Activated T-cell treated with anti-CD3 and anti-CD28 coated beads, Interleukin-2, amount 50 U/mL, for 72 hours (primary cell): ENCODE data around the gene CACNA1D. TPM values are rescaled to one million over a fixed set of nuclear protein-coding genes. Genes with fewer than 3 reads are reported as not detected.
A peak's percentile ranks its signal among the peaks of the same experiment; 100 is the strongest.

Experiments used
- ATAC-seq, 2 donors: fragments of 150-1000 bp; cut with Tn5 transposase; replicated peaks in 1 of 2; 2 replicates each; pipeline ENCODE4 v1.10.0; 2021; ENCODE audit warnings: moderate library complexity in 2 of 2, mild to moderate bottlenecking in 1 of 2
- DNase-seq, 2 donors: peaks; one replicate each; pipeline ENCODE4 v3.0.0; 2021 to 2022; ENCODE audit warnings: mixed read lengths in 1 of 2
- H3K27ac Mint-ChIP-seq: one replicate; pipeline ENCODE4 v1.8.0; 2022; ENCODE audit warnings: mild to moderate bottlenecking, moderate library complexity, mixed read lengths
- H3K27me3 Mint-ChIP-seq: one replicate; pipeline ENCODE4 v1.8.0; 2022; ENCODE audit warnings: low read depth, mixed read lengths
- H3K36me3 Mint-ChIP-seq, 2 donors: one replicate each; pipeline ENCODE4 v1.8.0; 2022; ENCODE audit warnings: mixed read lengths in 2 of 2, mild to moderate bottlenecking in 1 of 2; ENCODE audit not compliant: insufficient read depth in 2 of 2
- H3K4me1 Mint-ChIP-seq: one replicate; pipeline ENCODE4 v1.8.0; 2022; ENCODE audit warnings: low read depth, mixed read lengths
- H3K4me3 Mint-ChIP-seq, 2 donors: one replicate each; pipeline ENCODE4 v1.8.0; 2022; ENCODE audit warnings: mild to moderate bottlenecking in 2 of 2, mixed read lengths in 2 of 2, moderate library complexity in 2 of 2
- H3K9me3 Mint-ChIP-seq, 2 donors: one replicate each; pipeline ENCODE4 v1.8.0; 2022; ENCODE audit warnings: mixed read lengths in 2 of 2
- total RNA-seq, 2 donors: library from RNA; stranded (reverse); gene quantifications; one replicate each; pipeline ENCODE4 v1.2.3, GENCODE V29; 2022

CACNA1D gene
- total RNA-seq, 2 donors from 2014 or later = 0.82 to 1.9 TPM

- Mint-ChIP-seq H3K27ac (no peak overlapping the region), H3K27me3 (peaks cover 21% of the 10 kb centered on the region), H3K36me3 (no peaks in the 10 kb centered on the region), H3K4me3 (peak overlapping the region in 1 of 2 donors; percentile 20), H3K9me3 (no peaks in the 10 kb centered on the region), H3K4me1 (peaks cover 21% of the 10 kb centered on the region)
- DNase-seq = peak; percentile 23 to 37
- peak; percentile 58 to 73 for ATAC-seq
Observed at GRCh38 chr3:53744351-53744750, 249.9 kb downstream of the CACNA1D start.

DNA sequence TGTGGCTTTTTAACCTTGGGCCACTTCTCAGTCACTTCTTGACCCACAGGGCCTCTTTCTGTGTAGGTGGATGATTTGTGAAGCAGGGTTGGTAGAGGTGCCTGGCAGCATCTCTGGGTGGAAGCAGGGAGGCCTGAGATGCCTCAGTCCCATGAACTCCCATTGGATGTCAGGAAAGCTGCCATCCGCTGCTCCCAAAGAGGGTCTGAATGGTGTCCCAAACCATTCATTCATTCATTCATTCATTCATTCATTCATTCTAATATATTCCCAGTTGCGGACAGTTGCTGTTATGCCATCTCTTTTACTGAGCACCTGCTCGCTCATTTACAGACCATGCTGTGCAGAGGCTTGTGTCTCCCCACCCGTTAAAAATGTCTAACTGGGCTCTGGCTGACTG lies 253.1 kb downstream of the CACNA1D start:
- DNase-seq (no peak), ATAC-seq (no peak)
- H3K27me3 Mint-ChIP-seq = peaks cover 7% of the 10 kb centered on the region
- peaks cover 26% of the 10 kb centered on the region for H3K4me1 Mint-ChIP-seq
- H3K27ac Mint-ChIP-seq = no peak overlapping the region
- H3K36me3 Mint-ChIP-seq = no peaks in the 10 kb centered on the region
- H3K9me3 Mint-ChIP-seq = no peaks in the 10 kb centered on the region
- H3K4me3 Mint-ChIP-seq = no peak overlapping the region

GRCh38 chr3:53748512-53749271 lies 254.3 kb downstream of the CACNA1D start:
- H3K4me1 Mint-ChIP-seq = peaks cover 37% of the 10 kb centered on the region
- no peaks in the 10 kb centered on the region for H3K36me3 Mint-ChIP-seq
- ATAC-seq (no peak), DNase-seq (no peak)
- H3K4me3 Mint-ChIP-seq = peak overlapping the region; percentile 18 to 53
- peak overlapping the region; percentile 78 for H3K27ac Mint-ChIP-seq
- H3K9me3 Mint-ChIP-seq = no peaks in the 10 kb centered on the region
- peaks cover 7% of the 10 kb centered on the region for H3K27me3 Mint-ChIP-seq

- H3K27ac Mint-ChIP-seq = peak overlapping the region; percentile 78
- peak in 1 of 2 donors; percentile 23 for DNase-seq
- peak overlapping the region in 1 of 2 donors; percentile 29 for H3K4me3 Mint-ChIP-seq
- peaks cover 5% of the 10 kb centered on the region for H3K27me3 Mint-ChIP-seq
- no peaks in the 10 kb centered on the region for H3K9me3 Mint-ChIP-seq
- ATAC-seq = peak; percentile 34 to 64
- peaks cover 44% of the 10 kb centered on the region for H3K4me1 Mint-ChIP-seq
- no peaks in the 10 kb centered on the region for H3K36me3 Mint-ChIP-seq
Observed at GRCh38 chr3:53749448-53749847, 255.0 kb downstream of the CACNA1D start.

- no peaks in the 10 kb centered on the region for H3K9me3 Mint-ChIP-seq
- H3K36me3 Mint-ChIP-seq = no peaks in the 10 kb centered on the region
- peak overlapping the region; percentile 41 to 66 for H3K4me3 Mint-ChIP-seq
- H3K27ac Mint-ChIP-seq = peak overlapping the region; percentile 82
- peak in 1 of 2 donors; percentile 18 for DNase-seq
- peak in 1 of 2 donors; percentile 45 for ATAC-seq
- peaks cover 51% of the 10 kb centered on the region for H3K4me1 Mint-ChIP-seq
- H3K27me3 Mint-ChIP-seq = peaks cover 12% of the 10 kb centered on the region
Observed at GRCh38 chr3:53750253-53751210, 256.1 kb downstream of the CACNA1D start.

DNA sequence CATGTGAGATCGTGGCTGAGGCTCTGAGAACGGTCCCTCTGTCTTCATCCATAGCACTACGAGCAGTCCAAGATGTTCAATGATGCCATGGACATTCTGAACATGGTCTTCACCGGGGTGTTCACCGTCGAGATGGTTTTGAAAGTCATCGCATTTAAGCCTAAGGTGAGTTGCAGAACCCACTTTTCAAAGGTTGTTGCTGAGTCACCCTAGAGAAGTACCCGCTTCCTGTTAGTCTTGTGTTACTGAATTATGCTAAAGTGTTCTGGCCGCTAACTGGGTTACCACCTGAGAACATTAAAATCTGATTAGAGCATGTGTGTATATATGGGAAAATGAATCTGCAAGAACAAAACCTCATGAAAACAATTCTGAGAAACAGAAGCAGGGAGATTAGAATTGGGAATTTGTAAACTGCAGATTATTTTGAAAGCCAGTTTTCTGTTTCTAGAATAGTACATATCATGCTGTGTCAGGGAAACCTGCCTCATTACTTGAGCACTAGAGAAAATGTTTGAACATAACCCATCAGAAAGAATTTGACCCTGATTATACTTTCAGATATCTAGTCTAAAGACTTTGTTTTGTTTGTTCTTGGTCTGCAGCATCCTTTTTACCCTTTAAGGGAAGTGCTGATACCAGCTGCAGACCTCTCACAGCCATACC lies 259.2 kb downstream of the CACNA1D start:
- peak; percentile 17 to 30 for DNase-seq
- Mint-ChIP-seq H3K4me1 (peaks cover 40% of the 10 kb centered on the region), H3K27me3 (peaks cover 17% of the 10 kb centered on the region), H3K4me3 (peak overlapping the region; percentile 27 to 53), H3K27ac (peak overlapping the region; percentile 47), H3K36me3 (no peaks in the 10 kb centered on the region), H3K9me3 (no peaks in the 10 kb centered on the region)
- peak; percentile 77 to 81 for ATAC-seq

GRCh38 chr3:53754325-53754724 lies 259.9 kb downstream of the CACNA1D start:
- Mint-ChIP-seq H3K4me1 (peaks cover 35% of the 10 kb centered on the region), H3K36me3 (no peaks in the 10 kb centered on the region), H3K27ac (peak overlapping the region; percentile 47), H3K27me3 (peaks cover 17% of the 10 kb centered on the region), H3K9me3 (no peaks in the 10 kb centered on the region), H3K4me3 (peak overlapping the region in 1 of 2 donors; percentile 53)
- DNase-seq = no peak
- no peak for ATAC-seq

GRCh38 chr3:53758846-53759245 lies 264.4 kb downstream of the CACNA1D start:
- ATAC-seq (no peak), DNase-seq (no peak)
- no peaks in the 10 kb centered on the region for H3K9me3 Mint-ChIP-seq
- no peaks in the 10 kb centered on the region for H3K36me3 Mint-ChIP-seq
- peaks cover 13% of the 10 kb centered on the region for H3K4me1 Mint-ChIP-seq
- no peak overlapping the region for H3K4me3 Mint-ChIP-seq
- peaks cover 24% of the 10 kb centered on the region for H3K27me3 Mint-ChIP-seq
- H3K27ac Mint-ChIP-seq = no peak overlapping the region

- ATAC-seq (no peak), DNase-seq (no peak)
- Mint-ChIP-seq H3K4me1 (no peaks in the 10 kb centered on the region), H3K27me3 (peaks cover 16% of the 10 kb centered on the region), H3K36me3 (no peaks in the 10 kb centered on the region), H3K4me3 (no peak overlapping the region), H3K9me3 (no peaks in the 10 kb centered on the region), H3K27ac (no peak overlapping the region)
Observed at GRCh38 chr3:53763353-53763752, 268.9 kb downstream of the CACNA1D start.

DNA sequence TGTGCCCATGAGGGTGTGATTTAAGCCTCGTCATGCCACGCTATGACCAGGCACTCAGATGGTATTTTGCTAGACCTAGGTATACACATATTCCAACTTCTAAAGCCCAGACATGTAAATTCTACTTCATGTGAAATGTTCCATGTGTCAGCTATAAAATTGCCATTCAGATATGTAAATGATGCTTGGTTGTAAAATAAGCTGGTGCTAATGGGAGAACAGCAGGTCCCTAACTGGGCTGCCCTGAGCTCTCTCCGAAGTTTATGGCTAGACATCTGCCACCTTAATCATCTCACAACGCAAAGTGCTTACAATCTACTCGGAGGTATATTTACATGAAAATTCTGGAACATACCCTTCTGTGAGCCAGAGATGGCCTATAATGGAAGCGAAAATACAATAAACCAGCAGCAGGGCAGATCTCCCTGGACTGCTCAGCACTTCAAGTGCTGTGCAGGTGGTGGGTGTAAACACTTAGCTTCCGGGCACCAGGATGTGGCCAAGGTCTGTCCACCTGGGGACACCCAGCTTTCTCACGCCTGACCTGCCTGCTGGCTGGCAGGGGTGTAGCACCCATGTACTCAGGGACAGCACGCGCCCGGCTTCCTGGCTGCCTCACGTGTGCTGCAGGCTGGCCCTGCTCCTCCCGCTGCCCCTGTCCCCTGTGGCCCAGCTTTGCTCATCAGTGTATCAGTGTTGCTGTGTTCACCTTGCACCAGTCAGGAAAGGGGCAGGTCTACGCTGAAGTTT lies 269.8 kb downstream of the CACNA1D start:
- Mint-ChIP-seq H3K9me3 (no peaks in the 10 kb centered on the region), H3K36me3 (no peaks in the 10 kb centered on the region), H3K4me3 (no peak overlapping the region), H3K4me1 (no peaks in the 10 kb centered on the region), H3K27me3 (peaks cover 16% of the 10 kb centered on the region), H3K27ac (no peak overlapping the region)
- ATAC-seq (no peak), DNase-seq (no peak)

DNA sequence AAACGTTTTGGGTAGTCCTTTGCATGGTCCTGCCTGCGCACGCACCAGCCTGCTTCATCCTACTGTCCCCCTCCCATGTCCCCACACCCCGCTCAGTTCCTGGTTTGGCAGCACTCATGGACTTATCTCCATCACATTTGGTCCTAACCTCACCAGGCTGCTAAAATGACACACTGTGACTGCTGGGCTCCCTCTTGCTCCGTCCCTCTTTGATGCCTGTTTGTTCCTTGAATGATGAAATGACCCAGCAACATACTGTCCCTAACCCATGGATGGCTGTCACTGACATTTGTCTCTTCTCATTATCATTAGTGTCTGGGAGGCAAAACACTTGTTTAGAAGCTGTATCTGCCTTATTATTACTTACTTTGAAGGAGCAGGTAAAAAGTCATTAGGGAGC lies 271.3 kb downstream of the CACNA1D start:
- DNase-seq (no peak), ATAC-seq (no peak)
- no peaks in the 10 kb centered on the region for H3K36me3 Mint-ChIP-seq
- H3K9me3 Mint-ChIP-seq = no peaks in the 10 kb centered on the region
- no peaks in the 10 kb centered on the region for H3K4me1 Mint-ChIP-seq
- peaks cover 21% of the 10 kb centered on the region for H3K27me3 Mint-ChIP-seq
- no peak overlapping the region for H3K27ac Mint-ChIP-seq
- no peak overlapping the region for H3K4me3 Mint-ChIP-seq

DNA sequence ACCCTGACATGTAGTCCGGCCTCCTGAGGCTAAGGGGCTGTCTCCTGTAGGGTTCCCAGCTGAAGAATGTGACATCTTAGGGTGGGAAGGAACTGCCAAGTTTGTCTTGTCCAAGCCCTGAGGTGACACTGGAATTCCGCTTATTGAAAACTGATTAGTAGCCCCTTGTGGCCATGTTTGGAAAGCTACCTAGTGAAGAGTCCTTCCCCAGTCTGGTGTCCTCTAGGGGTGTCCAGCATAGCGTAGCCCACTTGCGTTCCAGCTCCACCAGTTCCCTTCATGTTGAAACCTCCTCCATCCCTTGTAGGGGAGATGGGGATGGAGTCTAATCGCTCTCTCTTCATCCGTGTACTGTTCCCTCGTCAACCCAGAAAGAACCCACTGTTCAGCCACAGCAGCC lies 272.3 kb downstream of the CACNA1D start:
- Mint-ChIP-seq H3K27me3 (peaks cover 29% of the 10 kb centered on the region), H3K9me3 (no peaks in the 10 kb centered on the region), H3K4me1 (no peaks in the 10 kb centered on the region), H3K27ac (no peak overlapping the region), H3K36me3 (no peaks in the 10 kb centered on the region), H3K4me3 (no peak overlapping the region)
- ATAC-seq (no peak), DNase-seq (no peak)
